Body of pancreas (tissue), 4 donors: Measurements from ENCODE around the gene RAC2. TPM values are rescaled to one million over a fixed set of nuclear protein-coding genes. Genes with fewer than 3 reads are reported as not detected.

ENCODE experiments used
- ATAC-seq: fragments of 150-250 bp; one replicate; pipeline ENCODE4 v1.9.1; 2016
- DNase-seq, 4 donors: peaks; one replicate each; pipeline ENCODE4 v3.0.0-alpha.2; 2019
- H3K27ac ChIP-seq, 4 donors: fragments of 200-600 bp; sonication (generic); 1 replicate in 3 of 4; 2 replicates in 1 of 4; pipeline versions ENCODE4 v1.5.1 to v1.6.1; 2016 to 2019; ENCODE audit warnings: mild to moderate bottlenecking in 1 of 4, mixed read lengths in 1 of 4, moderate library complexity in 1 of 4
- H3K27me3 ChIP-seq, 2 donors: fragments of 200-600 bp; sonication (generic); one replicate each; pipeline ENCODE4 v1.6.0; 2016; ENCODE audit warnings: mild to moderate bottlenecking in 1 of 2
- H3K36me3 ChIP-seq, 2 donors: fragments of 200-600 bp; sonication (generic); replicated peaks in 1 of 2; 2 replicates each; pipeline ENCODE4 v1.5.1; 2016; ENCODE audit warnings: low read depth in 2 of 2; ENCODE audit not compliant: insufficient read depth in 1 of 2
- H3K4me1 ChIP-seq: fragments of 200-600 bp; sonication (generic); one replicate; pipeline ENCODE4 v1.6.0; 2016
- H3K4me3 ChIP-seq, 2 donors: fragments of 200-600 bp; sonication (generic); 1 replicate in 1 of 2; 2 replicates in 1 of 2; pipeline ENCODE4 v1.5.1; 2016 to 2019
- H3K9me3 ChIP-seq, 3 donors: fragments of 200-600 bp; sonication (generic); 1 replicate in 2 of 3; 2 replicates in 1 of 3; pipeline ENCODE4 v1.5.1; 2016
- POLR2A ChIP-seq, 3 donors: fragments of 450-650 bp; IDR thresholded peaks; one replicate each; pipeline ENCODE4 v1.6.1; 2016; ENCODE audit warnings: antibody characterized with exemption in 3 of 3, mild to moderate bottlenecking in 2 of 3
- WGBS, 2 donors: methylation state at CpG; one replicate each; pipeline ENCODE4 v1.1.5; 2017; 5-methylcytosine and 5-hydroxymethylcytosine counted together
- intact Hi-C: fragments of 100-400 bp; cut with DNase I; formaldehyde crosslinking; loops from one replicate; pipeline ENCODE4 v1.15.1; 2023
- total RNA-seq, 2 donors: library from RNA; depleted of rRNA; stranded (reverse); fragments of >200 nt; gene quantifications; one replicate each; pipeline ENCODE4 v1.1.0, GENCODE V29; 2016
- TF ChIP-seq, protein P1 (sequence below), 7 experiments: fragments of 450-650 bp in 4 of 7; fragments of 200-600 bp in 3 of 7; sonication (generic) in 3 of 7; IDR thresholded peaks; one replicate each; pipeline ENCODE4 v1.5.1; 2016 to 2019; ENCODE audit warnings: antibody characterized with exemption in 7 of 7

RAC2 gene
- total RNA-seq, 2 donors from 2014 or later, result 4.3 to 4.9 TPM

DNA sequence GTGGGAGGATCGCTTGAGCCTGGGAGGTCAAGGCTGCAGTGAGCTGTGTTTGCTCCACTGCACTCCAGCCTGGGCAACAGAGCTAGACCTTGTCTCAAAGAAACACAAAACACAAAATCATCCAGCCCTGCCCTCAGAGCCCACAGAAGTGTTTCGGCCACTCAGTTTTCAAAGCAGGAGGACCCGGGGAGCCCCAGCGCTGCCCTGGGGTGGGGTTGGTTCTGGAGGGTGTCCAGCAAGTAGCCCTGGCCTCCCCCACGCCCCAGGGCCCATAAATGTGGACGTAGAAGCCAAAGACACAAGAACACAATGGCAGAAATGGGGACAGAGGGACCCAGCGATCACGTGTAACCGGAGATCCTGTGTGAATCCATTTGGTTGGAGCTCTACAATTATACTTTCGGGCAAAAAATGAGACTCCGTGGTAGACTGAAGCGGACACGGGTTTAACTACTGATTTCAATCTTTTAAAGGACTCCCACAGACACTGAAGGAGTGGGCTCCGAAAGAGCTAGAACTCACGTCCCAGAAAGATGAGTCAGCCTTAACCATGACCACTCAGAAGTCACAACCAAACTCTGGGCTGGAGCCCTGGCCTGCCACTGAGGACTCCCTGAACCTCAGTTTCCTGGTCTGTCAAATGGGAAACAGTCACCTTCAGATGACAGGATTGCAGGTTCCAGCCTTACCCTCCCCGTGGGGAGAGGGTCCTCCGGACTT, 29.2 kb upstream of the RAC2 start:
- H3K9me3 ChIP-seq, result no peaks in the 10 kb centered on the region
- no peak overlapping the region for H3K4me3 ChIP-seq
- no peaks in the 10 kb centered on the region for H3K4me1 ChIP-seq
- no peaks in the 10 kb centered on the region for H3K36me3 ChIP-seq
- ATAC-seq (no peak), DNase-seq (no peak)
- 48 to 57% methylated on average over 17 of the region's 17 CpGs for WGBS, 2 donors
- intact Hi-C loops, result no loop called here
- no peak overlapping the region for H3K27ac ChIP-seq
- H3K27me3 ChIP-seq, result no peaks in the 10 kb centered on the region
- TF ChIP-seq, protein P1, sequence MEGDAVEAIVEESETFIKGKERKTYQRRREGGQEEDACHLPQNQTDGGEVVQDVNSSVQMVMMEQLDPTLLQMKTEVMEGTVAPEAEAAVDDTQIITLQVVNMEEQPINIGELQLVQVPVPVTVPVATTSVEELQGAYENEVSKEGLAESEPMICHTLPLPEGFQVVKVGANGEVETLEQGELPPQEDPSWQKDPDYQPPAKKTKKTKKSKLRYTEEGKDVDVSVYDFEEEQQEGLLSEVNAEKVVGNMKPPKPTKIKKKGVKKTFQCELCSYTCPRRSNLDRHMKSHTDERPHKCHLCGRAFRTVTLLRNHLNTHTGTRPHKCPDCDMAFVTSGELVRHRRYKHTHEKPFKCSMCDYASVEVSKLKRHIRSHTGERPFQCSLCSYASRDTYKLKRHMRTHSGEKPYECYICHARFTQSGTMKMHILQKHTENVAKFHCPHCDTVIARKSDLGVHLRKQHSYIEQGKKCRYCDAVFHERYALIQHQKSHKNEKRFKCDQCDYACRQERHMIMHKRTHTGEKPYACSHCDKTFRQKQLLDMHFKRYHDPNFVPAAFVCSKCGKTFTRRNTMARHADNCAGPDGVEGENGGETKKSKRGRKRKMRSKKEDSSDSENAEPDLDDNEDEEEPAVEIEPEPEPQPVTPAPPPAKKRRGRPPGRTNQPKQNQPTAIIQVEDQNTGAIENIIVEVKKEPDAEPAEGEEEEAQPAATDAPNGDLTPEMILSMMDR (IDR thresholded peaks at IDR 0.05), result no peak
- TF ChIP-seq POLR2A (IDR thresholded peaks at IDR 0.05), result no peak

GRCh38 chr22:37270928-37271650, 27.0 kb upstream of the RAC2 start:
- WGBS, 2 donors, result 58 to 68% methylated on average over 8 of the region's 8 CpGs
- Histone ChIP-seq H3K36me3 (no peaks in the 10 kb centered on the region), H3K4me1 (no peaks in the 10 kb centered on the region), H3K4me3 (no peak overlapping the region), H3K27ac (no peak overlapping the region), H3K27me3 (no peaks in the 10 kb centered on the region), H3K9me3 (no peaks in the 10 kb centered on the region)
- TF ChIP-seq POLR2A (IDR thresholded peaks at IDR 0.05), result no peak
- TF ChIP-seq, protein P1 (IDR thresholded peaks at IDR 0.05), result no peak
- DNase-seq, result peak in 1 of 4 donors; percentile 65
- no peak for ATAC-seq
- intact Hi-C loops, result no loop called here

DNA sequence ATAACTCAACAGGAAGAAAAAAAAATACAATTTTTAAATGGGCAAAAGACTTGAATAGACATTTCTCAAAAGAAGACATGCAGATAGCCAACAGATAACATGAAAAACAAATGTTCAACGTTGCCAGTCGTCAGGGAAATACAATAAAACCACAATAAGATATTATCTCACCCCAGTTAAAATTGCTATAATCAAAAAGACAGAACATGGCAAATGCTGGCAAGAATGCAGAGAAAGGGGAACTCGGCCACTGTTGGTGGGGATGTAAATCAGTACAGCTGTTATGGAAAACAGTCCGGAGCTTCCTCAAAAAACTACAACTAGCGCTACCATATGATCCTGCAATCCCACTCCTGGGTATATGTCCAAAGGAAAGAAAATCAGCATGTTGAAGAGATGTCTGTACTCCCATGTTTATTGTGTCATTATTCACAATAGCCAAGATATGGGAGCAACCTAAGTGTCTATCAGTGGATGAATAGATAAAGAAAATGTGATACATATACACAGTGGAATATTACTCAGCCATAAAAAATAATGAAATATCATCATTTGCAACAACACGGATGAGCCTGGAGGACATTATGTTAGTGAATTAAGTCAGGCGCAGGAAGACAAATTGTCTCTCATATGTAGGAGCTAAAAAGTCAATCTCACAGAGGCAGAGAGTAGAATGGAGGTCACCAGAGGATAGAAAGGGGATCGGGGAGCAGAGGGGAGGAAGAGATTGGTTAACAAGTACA, 26.0 kb upstream of the RAC2 start:
- 55 to 65% methylated on average over 8 of the region's 8 CpGs for WGBS, 2 donors
- H3K27ac ChIP-seq, result no peak overlapping the region
- ATAC-seq, result no peak

GRCh38 chr22:37267661-37268413, 23.8 kb upstream of the RAC2 start:
- Histone ChIP-seq H3K27me3 (no peaks in the 10 kb centered on the region), H3K36me3 (no peaks in the 10 kb centered on the region), H3K27ac (peak overlapping the region in 1 of 4 donors; percentile 44), H3K4me3 (no peak overlapping the region), H3K9me3 (peaks cover 0 to 14% (median 0%) of the 10 kb centered on the region in 3 donors), H3K4me1 (no peaks in the 10 kb centered on the region)
- DNase-seq (no peak), ATAC-seq (no peak)
- intact Hi-C loops, result no loop called here
- 54 to 62% methylated on average over 11 of the region's 11 CpGs for WGBS, 2 donors
- no peak for TF ChIP-seq POLR2A (IDR thresholded peaks at IDR 0.05)
- TF ChIP-seq, protein P1 (IDR thresholded peaks at IDR 0.05), result no peak

More for the DNA sequence above, 26.0 kb upstream of the RAC2 start:
- H3K9me3 ChIP-seq, result no peaks in the 10 kb centered on the region
- intact Hi-C loops, result no loop called here
- H3K36me3 ChIP-seq, result no peaks in the 10 kb centered on the region
- no peak overlapping the region for H3K4me3 ChIP-seq
- H3K4me1 ChIP-seq, result no peaks in the 10 kb centered on the region
- peak in 1 of 4 donors; percentile 41 for DNase-seq
- H3K27me3 ChIP-seq, result no peaks in the 10 kb centered on the region
- no peak for TF ChIP-seq POLR2A (IDR thresholded peaks at IDR 0.05)
